OCI-LY1 (cell line): ENCODE measurements around the gene TXNIP.

Source experiments
- EZH2 ChIP-seq: fragments of 200-600 bp; sonication (generic), shearing (Covaris generic); IDR thresholded peaks from 2 replicates; pipeline ENCODE4 v1.8.0; 2017; ENCODE audit warnings: borderline replicate concordance, mixed run types, mild to moderate bottlenecking, antibody characterized with exemption, low read length, moderate library complexity, mixed read lengths
- TF ChIP-seq, protein P1 (sequence below): fragments of 200-600 bp; sonication (generic), shearing (Covaris generic); IDR thresholded peaks from 2 replicates; pipeline ENCODE4 v1.5.1; 2017; ENCODE audit warnings: mild to moderate bottlenecking, antibody characterized with exemption, low read length, moderate library complexity, mixed read lengths

DNA sequence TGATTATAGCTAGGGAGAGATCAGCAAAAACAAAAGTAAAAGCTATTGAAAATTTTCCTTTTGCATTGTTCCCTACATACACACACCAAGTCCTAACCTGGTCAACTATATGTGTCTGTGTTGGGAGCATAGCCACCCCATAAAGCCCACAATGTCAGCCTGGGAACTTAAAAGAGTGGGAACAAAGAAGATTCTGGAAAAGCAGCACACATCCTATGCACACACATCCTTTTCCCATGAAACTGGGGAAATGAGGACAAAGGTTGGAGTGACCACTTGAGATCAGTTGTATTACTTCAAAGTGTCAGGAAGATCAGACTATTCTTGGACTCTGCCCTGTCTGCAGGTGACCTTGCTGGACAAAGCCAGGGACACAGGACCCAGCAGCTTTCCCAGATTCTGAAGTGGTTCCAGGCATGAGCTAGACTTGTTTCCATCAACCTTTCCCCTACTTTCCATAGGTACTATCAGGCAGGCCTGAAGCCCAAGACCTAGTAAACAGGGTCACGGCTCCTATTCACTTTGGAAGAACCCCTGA lies 15.9 kb downstream of the TXNIP start:
- TF ChIP-seq, protein P1, sequence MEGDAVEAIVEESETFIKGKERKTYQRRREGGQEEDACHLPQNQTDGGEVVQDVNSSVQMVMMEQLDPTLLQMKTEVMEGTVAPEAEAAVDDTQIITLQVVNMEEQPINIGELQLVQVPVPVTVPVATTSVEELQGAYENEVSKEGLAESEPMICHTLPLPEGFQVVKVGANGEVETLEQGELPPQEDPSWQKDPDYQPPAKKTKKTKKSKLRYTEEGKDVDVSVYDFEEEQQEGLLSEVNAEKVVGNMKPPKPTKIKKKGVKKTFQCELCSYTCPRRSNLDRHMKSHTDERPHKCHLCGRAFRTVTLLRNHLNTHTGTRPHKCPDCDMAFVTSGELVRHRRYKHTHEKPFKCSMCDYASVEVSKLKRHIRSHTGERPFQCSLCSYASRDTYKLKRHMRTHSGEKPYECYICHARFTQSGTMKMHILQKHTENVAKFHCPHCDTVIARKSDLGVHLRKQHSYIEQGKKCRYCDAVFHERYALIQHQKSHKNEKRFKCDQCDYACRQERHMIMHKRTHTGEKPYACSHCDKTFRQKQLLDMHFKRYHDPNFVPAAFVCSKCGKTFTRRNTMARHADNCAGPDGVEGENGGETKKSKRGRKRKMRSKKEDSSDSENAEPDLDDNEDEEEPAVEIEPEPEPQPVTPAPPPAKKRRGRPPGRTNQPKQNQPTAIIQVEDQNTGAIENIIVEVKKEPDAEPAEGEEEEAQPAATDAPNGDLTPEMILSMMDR, result no peak
- no peak for TF ChIP-seq EZH2
